ENCODE data around the gene MINDY2.

DNA sequence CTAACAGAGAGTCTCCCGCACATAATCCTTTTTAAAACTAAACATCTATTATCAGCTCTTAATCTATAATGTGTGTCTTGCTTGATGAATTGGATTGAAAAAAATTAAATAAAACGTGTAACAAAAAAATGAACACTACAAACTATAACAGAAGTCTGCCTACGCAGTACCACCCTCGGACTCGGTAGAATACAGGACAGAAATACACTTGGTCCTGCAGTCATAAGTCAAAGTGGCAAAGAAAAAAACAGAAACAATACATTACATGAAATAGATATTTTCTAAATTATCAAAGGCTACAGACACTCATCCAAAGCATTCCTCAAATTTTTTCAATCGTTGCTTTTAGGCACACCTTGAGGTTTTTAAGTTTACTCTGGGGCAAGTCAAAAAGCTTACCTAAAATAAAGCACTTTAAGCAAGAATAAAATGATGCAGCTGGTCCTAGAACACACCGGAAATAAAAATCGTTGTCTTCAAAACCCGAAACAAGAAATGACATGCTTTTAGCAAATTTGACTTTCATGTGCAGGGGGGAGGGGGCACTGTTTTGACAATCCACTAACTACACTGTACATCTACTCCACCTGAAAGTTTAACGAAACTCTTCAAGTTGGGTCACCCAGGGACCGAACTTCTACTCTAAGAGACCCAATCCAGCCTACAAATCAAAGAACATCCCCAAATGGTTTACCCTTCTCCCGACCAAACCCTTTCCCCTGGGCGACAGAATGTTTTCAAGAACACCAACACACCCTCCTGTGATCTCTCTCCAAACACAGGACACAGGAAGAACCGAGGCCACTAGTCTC lies 22.9 kb upstream of the MINDY2 start:
- TF ChIP-seq POLR2A (IDR thresholded peaks at IDR 0.05) = no peak
- TF ChIP-seq, protein P1, sequence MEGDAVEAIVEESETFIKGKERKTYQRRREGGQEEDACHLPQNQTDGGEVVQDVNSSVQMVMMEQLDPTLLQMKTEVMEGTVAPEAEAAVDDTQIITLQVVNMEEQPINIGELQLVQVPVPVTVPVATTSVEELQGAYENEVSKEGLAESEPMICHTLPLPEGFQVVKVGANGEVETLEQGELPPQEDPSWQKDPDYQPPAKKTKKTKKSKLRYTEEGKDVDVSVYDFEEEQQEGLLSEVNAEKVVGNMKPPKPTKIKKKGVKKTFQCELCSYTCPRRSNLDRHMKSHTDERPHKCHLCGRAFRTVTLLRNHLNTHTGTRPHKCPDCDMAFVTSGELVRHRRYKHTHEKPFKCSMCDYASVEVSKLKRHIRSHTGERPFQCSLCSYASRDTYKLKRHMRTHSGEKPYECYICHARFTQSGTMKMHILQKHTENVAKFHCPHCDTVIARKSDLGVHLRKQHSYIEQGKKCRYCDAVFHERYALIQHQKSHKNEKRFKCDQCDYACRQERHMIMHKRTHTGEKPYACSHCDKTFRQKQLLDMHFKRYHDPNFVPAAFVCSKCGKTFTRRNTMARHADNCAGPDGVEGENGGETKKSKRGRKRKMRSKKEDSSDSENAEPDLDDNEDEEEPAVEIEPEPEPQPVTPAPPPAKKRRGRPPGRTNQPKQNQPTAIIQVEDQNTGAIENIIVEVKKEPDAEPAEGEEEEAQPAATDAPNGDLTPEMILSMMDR (IDR thresholded peaks at IDR 0.05) = no peak
- TF ChIP-seq POLR2AphosphoS5 (IDR thresholded peaks at IDR 0.05; ENCODE audit: insufficient read depth in 1 of 2, low read depth in 1 of 2) = peak in 1 of 2 donors; percentile 12
